H9 (cell line): Measurements from ENCODE around the gene TIAM2. TPM values are rescaled to one million over a fixed set of nuclear protein-coding genes. Genes with fewer than 3 reads are reported as not detected.
A peak's percentile ranks its signal among the peaks of the same experiment; 100 is the strongest.
"Not testable (repeated sequence)": the region's sequence is repeated elsewhere in the genome, so short reads cannot be mapped to it uniquely, and the experiment has no call there.

Source experiments
- DNase-seq: peaks from one replicate; pipeline ENCODE4 v3.0.0-alpha.2; 2017
- H2AFZ ChIP-seq: one replicate; pipeline ENCODE4 v1.6.1; 2013; ENCODE audit warnings: mild to moderate bottlenecking, low read length, control low read depth, moderate library complexity
- H2AK5ac ChIP-seq: 2 replicates; pipeline ENCODE4 v1.6.1; 2013; ENCODE audit warnings: low read length, control low read depth, mixed read lengths; ENCODE audit not compliant: insufficient read length
- H2BK120ac ChIP-seq: one replicate; pipeline ENCODE4 v1.6.1; 2013; ENCODE audit warnings: low read depth, mild to moderate bottlenecking, low read length, control low read depth, inconsistent platforms; ENCODE audit not compliant: poor library complexity, severe bottlenecking
- H2BK12ac ChIP-seq: 2 replicates; pipeline ENCODE4 v1.6.1; 2013; ENCODE audit warnings: low read length, control low read depth, mixed read lengths, low read depth; ENCODE audit not compliant: insufficient read length
- H2BK15ac ChIP-seq: 2 replicates; pipeline ENCODE4 v1.6.1; 2013; ENCODE audit warnings: low read depth, low read length, control low read depth
- H2BK20ac ChIP-seq: one replicate; pipeline ENCODE4 v1.6.1; 2013; ENCODE audit warnings: low read depth, mild to moderate bottlenecking, low read length, control low read depth, inconsistent platforms; ENCODE audit not compliant: poor library complexity, severe bottlenecking
- H2BK5ac ChIP-seq: 2 replicates; pipeline ENCODE4 v1.6.1; 2013; ENCODE audit warnings: low read length, control low read depth, mixed read lengths; ENCODE audit not compliant: insufficient read length
- H3K14ac ChIP-seq: 2 replicates; pipeline ENCODE4 v1.6.1; 2013; ENCODE audit warnings: low read length, control low read depth; ENCODE audit not compliant: insufficient read depth
- H3K18ac ChIP-seq: 2 replicates; pipeline ENCODE4 v1.6.1; 2013; ENCODE audit warnings: low read depth, mild to moderate bottlenecking, mixed read lengths, low read length, control low read depth; ENCODE audit not compliant: insufficient read length
- H3K23ac ChIP-seq: 2 replicates; pipeline ENCODE4 v1.6.1; 2013; ENCODE audit warnings: low read length, control low read depth, mixed read lengths, low read depth; ENCODE audit not compliant: insufficient read length
- H3K23me2 ChIP-seq: 2 replicates; pipeline ENCODE4 v1.6.1; 2013; ENCODE audit warnings: low read depth, mild to moderate bottlenecking, mixed read lengths, low read length, control low read depth; ENCODE audit not compliant: insufficient read length, poor library complexity, severe bottlenecking
- H3K27ac ChIP-seq: 2 replicates; pipeline ENCODE4 v1.5.1; 2013; ENCODE audit warnings: low read length, control low read depth, mixed read lengths, low read depth; ENCODE audit not compliant: insufficient read length
- H3K27me3 ChIP-seq: 2 replicates; pipeline ENCODE4 v1.6.1; 2013; ENCODE audit warnings: low read length, control low read depth, inconsistent platforms; ENCODE audit not compliant: insufficient read depth
- H3K4ac ChIP-seq: 2 replicates; pipeline ENCODE4 v1.6.1; 2013; ENCODE audit warnings: low read depth, mild to moderate bottlenecking, control low read depth, inconsistent platforms, low read length, moderate library complexity
- H3K4me1 ChIP-seq: 2 replicates; pipeline ENCODE4 v1.6.1; 2013; ENCODE audit warnings: low read length, control low read depth, inconsistent platforms; ENCODE audit not compliant: insufficient read depth
- H3K4me2 ChIP-seq: 2 replicates; pipeline ENCODE4 v1.6.1; 2013; ENCODE audit warnings: low read length, control low read depth, mixed read lengths; ENCODE audit not compliant: insufficient read length, insufficient read depth
- H3K56ac ChIP-seq: 2 replicates; pipeline ENCODE4 v1.6.1; 2013; ENCODE audit warnings: low read depth, mild to moderate bottlenecking, mixed read lengths, low read length, control low read depth; ENCODE audit not compliant: insufficient read length
- H3K79me1 ChIP-seq: 2 replicates; pipeline ENCODE4 v1.6.1; 2013; ENCODE audit warnings: low read depth, mild to moderate bottlenecking, moderate library complexity, low read length, control low read depth, inconsistent platforms; ENCODE audit not compliant: insufficient read depth, poor library complexity, severe bottlenecking
- H3K79me2 ChIP-seq: 2 replicates; pipeline ENCODE4 v1.6.1; 2013; ENCODE audit warnings: low read length, control low read depth, inconsistent platforms; ENCODE audit not compliant: insufficient read depth
- H3K9ac ChIP-seq: 2 replicates; pipeline ENCODE4 v1.6.1; 2013; ENCODE audit warnings: low read length, control low read depth, mixed read lengths; ENCODE audit not compliant: insufficient read length; ENCODE audit errors: extremely low read depth
- H3K9me3 ChIP-seq: one replicate; pipeline ENCODE4 v1.6.1; 2013; ENCODE audit warnings: low read depth, low read length, inconsistent platforms; ENCODE audit not compliant: control insufficient read depth
- H3T11ph ChIP-seq: one replicate; pipeline ENCODE4 v1.6.1; 2013; ENCODE audit warnings: mild to moderate bottlenecking, low read length, control low read depth, inconsistent platforms
- H4K20me1 ChIP-seq: one replicate; pipeline ENCODE4 v1.6.1; 2013; ENCODE audit not compliant: control insufficient read depth, insufficient read length, insufficient read depth
- H4K5ac ChIP-seq: 2 replicates; pipeline ENCODE4 v1.6.1; 2013; ENCODE audit warnings: low read depth, mild to moderate bottlenecking, mixed read lengths, low read length, control low read depth; ENCODE audit not compliant: insufficient read length
- H4K8ac ChIP-seq: replicated peaks from 2 replicates; pipeline ENCODE4 v1.6.1; 2013; ENCODE audit warnings: low read length, control low read depth, mixed read lengths, low read depth; ENCODE audit not compliant: insufficient read length
- H4K91ac ChIP-seq: 2 replicates; pipeline ENCODE4 v1.6.1; 2013; ENCODE audit warnings: low read depth, mild to moderate bottlenecking, moderate library complexity, mixed read lengths, low read length, control low read depth; ENCODE audit not compliant: insufficient read length
- H3K27ac Mint-ChIP-seq, 3 experiments: 2 replicates in 2 of 3; 3 replicates in 1 of 3; pipeline ENCODE4 v1.8.0; 2020 to 2021; ENCODE audit warnings: mixed read lengths in 3 of 3, mild to moderate bottlenecking in 1 of 3, moderate library complexity in 1 of 3
- H3K27me3 Mint-ChIP-seq: 2 replicates; pipeline ENCODE4 v1.8.0; 2021; ENCODE audit warnings: low read depth, mild to moderate bottlenecking, moderate library complexity, mixed read lengths
- H3K36me3 Mint-ChIP-seq, 3 experiments: 2 replicates in 2 of 3; 3 replicates in 1 of 3; pipeline ENCODE4 v1.8.0; 2020 to 2021; ENCODE audit warnings: low read depth in 3 of 3, mixed read lengths in 3 of 3; ENCODE audit not compliant: insufficient read depth in 1 of 3
- H3K4me1 Mint-ChIP-seq, 2 experiments: 2 replicates each; pipeline ENCODE4 v1.8.0; 2020; ENCODE audit warnings: mixed read lengths in 2 of 2
- H3K4me3 Mint-ChIP-seq, 2 experiments: 2 replicates in 1 of 2; 3 replicates in 1 of 2; pipeline ENCODE4 v1.8.0; 2020 to 2021; ENCODE audit warnings: mild to moderate bottlenecking in 2 of 2, mixed read lengths in 2 of 2, moderate library complexity in 1 of 2
- H3K9me3 Mint-ChIP-seq, 2 experiments: 2 replicates in 1 of 2; 3 replicates in 1 of 2; pipeline ENCODE4 v1.8.0; 2020; ENCODE audit warnings: mild to moderate bottlenecking in 2 of 2, mixed read lengths in 2 of 2, moderate library complexity in 1 of 2
- WGBS: extraction: QIAGEN DNeasy Blood & Tissue Kit; methylation state at CpG from one replicate; pipeline ENCODE4 v1.1.7; 2013; ENCODE audit warnings: missing lambda C conversion rate, low lambda C conversion rate, mixed read lengths; ENCODE audit not compliant: insufficient read length; ENCODE audit errors: extremely low coverage; 5-methylcytosine and 5-hydroxymethylcytosine counted together
- total RNA-seq: library from RNA; stranded (reverse); gene quantifications from 2 replicates; pipeline ENCODE4 v1.2.1, GENCODE V29; 2021
- TF ChIP-seq, protein P1 (sequence below): fragments of 200-600 bp; sonication (generic); conservative IDR thresholded peaks from 3 replicates; pipeline ENCODE4 v1.8.0; 2021; ENCODE audit warnings: antibody characterized with exemption, mild to moderate bottlenecking

TIAM2 gene
- total RNA-seq, 1 experiment from 2014 or later: 6.3 TPM

DNA sequence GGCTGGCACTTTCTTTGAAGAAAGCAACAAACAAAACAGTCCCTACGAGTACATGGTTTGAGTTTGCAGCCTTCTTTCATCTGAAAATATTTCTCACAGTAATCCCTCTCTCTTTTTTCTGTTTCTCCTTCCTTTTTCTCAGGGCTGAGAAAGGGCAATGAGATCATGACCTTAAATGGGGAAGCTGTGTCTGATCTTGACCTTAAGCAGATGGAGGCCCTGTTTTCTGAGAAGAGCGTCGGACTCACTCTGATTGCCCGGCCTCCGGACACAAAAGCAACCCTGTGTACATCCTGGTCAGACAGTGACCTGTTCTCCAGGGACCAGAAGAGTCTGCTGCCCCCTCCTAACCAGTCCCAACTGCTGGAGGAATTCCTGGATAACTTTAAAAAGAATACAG, 188.0 kb downstream of the TIAM2 start:
- Mint-ChIP-seq H3K4me1 (peaks cover 19 to 21% of the 10 kb centered on the region in 2 experiments), H3K9me3 (no peaks in the 10 kb centered on the region), H3K4me3 (no peak overlapping the region), H3K36me3 (peaks cover 2 to 12% (median 11%) of the 10 kb centered on the region in 3 experiments; a peak in 5 of 7 replicates), H3K27me3 (no peaks in the 10 kb centered on the region; the same call in 1 of the 2 replicates), H3K27ac (peak overlapping the region in 1 of 3 experiments; percentile 45; a peak in 1 of 7 replicates)
- Histone ChIP-seq H3K4me2 (no peak overlapping the region), H3K79me1 (no peaks in the 10 kb centered on the region), H2BK20ac (no peak overlapping the region), H3K14ac (no peak overlapping the region), H3T11ph (no peak overlapping the region), H3K18ac (no peak overlapping the region), H2BK120ac (no peak overlapping the region), H3K27me3 (no peaks in the 10 kb centered on the region), H3K9ac (no peak overlapping the region), H2BK5ac (no peak overlapping the region), H3K56ac (no peak overlapping the region), H3K27ac (no peak overlapping the region), H2AK5ac (no peak overlapping the region), H3K4me1 (peaks cover 5% of the 10 kb centered on the region; the same call in 1 of the 2 replicates), H3K4ac (no peak overlapping the region), H4K20me1 (no peaks in the 10 kb centered on the region), H4K91ac (no peak overlapping the region), H3K23ac (no peak overlapping the region), H3K23me2 (no peaks in the 10 kb centered on the region), H3K9me3 (no peaks in the 10 kb centered on the region), H4K8ac (no peak overlapping the region), H3K79me2 (no peaks in the 10 kb centered on the region), H2BK12ac (no peak overlapping the region), H4K5ac (no peak overlapping the region), H2AFZ (no peak overlapping the region), H2BK15ac (no peak overlapping the region)
- WGBS: no CpG with 5 or more reads among the region's 5 CpGs
- no peak for DNase-seq
- TF ChIP-seq, protein P1, sequence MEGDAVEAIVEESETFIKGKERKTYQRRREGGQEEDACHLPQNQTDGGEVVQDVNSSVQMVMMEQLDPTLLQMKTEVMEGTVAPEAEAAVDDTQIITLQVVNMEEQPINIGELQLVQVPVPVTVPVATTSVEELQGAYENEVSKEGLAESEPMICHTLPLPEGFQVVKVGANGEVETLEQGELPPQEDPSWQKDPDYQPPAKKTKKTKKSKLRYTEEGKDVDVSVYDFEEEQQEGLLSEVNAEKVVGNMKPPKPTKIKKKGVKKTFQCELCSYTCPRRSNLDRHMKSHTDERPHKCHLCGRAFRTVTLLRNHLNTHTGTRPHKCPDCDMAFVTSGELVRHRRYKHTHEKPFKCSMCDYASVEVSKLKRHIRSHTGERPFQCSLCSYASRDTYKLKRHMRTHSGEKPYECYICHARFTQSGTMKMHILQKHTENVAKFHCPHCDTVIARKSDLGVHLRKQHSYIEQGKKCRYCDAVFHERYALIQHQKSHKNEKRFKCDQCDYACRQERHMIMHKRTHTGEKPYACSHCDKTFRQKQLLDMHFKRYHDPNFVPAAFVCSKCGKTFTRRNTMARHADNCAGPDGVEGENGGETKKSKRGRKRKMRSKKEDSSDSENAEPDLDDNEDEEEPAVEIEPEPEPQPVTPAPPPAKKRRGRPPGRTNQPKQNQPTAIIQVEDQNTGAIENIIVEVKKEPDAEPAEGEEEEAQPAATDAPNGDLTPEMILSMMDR: no peak

GRCh38 chr6:155185041-155185440, 189.9 kb downstream of the TIAM2 start:
- H2BK5ac ChIP-seq, H3K9ac ChIP-seq, H3T11ph ChIP-seq, H4K5ac ChIP-seq, H3K4me3 Mint-ChIP-seq, H3K56ac ChIP-seq, H3K4me1 ChIP-seq, H3K4ac ChIP-seq, H4K8ac ChIP-seq, H3K36me3 Mint-ChIP-seq, H2BK15ac ChIP-seq, H3K27ac Mint-ChIP-seq, H3K27me3 Mint-ChIP-seq, H3K9me3 ChIP-seq, H3K18ac ChIP-seq, H3K23me2 ChIP-seq, H3K27ac ChIP-seq, H3K9me3 Mint-ChIP-seq, H4K20me1 ChIP-seq, H2AFZ ChIP-seq, H3K23ac ChIP-seq, H2BK120ac ChIP-seq, DNase-seq, H3K4me2 ChIP-seq, H2BK20ac ChIP-seq, H3K79me2 ChIP-seq, H3K27me3 ChIP-seq, H2BK12ac ChIP-seq, H4K91ac ChIP-seq, H3K14ac ChIP-seq, H3K79me1 ChIP-seq, H2AK5ac ChIP-seq: not testable (repeated sequence)
- peaks cover 25 to 27% of the 10 kb centered on the region in 2 experiments for H3K4me1 Mint-ChIP-seq
- no CpG with 5 or more reads among the region's 9 CpGs for WGBS
